ENCODE measurements around the gene WDR91. TPM values are rescaled to one million over a fixed set of nuclear protein-coding genes. Genes with fewer than 3 reads are reported as not detected.

Gene WDR91
- total and polyA plus RNA-seq, 2 donors (not counting 1 experiment from before 2014, with no cell fraction given), result 26.7 to 40.7 TPM

DNA sequence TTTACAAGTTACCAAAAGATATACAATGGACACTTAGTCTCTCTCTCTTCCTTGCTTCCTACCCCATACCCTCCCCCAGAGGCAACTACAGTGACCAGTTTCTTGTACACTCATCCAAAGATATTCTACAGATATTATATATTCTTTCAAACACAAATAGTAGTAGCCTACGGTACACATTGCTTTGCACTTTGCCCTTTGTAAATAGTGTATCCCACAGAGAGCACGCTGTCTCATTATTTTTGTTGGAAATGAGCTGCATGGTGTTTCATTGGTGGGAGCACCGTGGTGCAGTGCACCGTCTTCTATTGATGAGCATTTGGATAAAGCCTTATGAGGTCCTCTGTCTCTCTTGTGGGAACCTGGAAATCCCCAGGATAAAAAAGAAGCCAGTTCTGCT, 46.5 kb upstream of the WDR91 start:
- ChIA-PET CTCF (no interaction called here), POLR2A (no interaction called here)
- DNase-seq (no peak), ATAC-seq (ENCODE audit: low read depth) (no peak)
- H3K4me3 Mint-ChIP-seq, result no peak overlapping the region
- no peak overlapping the region for H2AFZ ChIP-seq (ENCODE audit: insufficient read depth, low read depth, low read length, poor library complexity, severe bottlenecking)
- no peaks in the 10 kb centered on the region for H3K27me3 ChIP-seq (replicated peaks in 1 of 4; ENCODE audit: control extremely low read depth in 1 of 4, control insufficient read depth in 3 of 4, insufficient read depth in 4 of 4, low read length in 3 of 4)
- no peak overlapping the region for H3K4me3 ChIP-seq (ENCODE audit: control extremely low read depth in 1 of 5, extremely low read depth in 1 of 5, insufficient read depth in 1 of 5, low read depth in 2 of 5, low read length in 4 of 5)
- no peak overlapping the region for H3K27ac Mint-ChIP-seq
- no peak overlapping the region for H3K27ac ChIP-seq (ENCODE audit: low read length in 2 of 2)
- no peak overlapping the region for H3K9ac ChIP-seq (ENCODE audit: low read length)
- WGBS (ENCODE audit: insufficient coverage), result 92% methylated on average over 3 of the region's 4 CpGs
- intact Hi-C loops (cut with micrococcal nuclease), result no loop called here
- TF ChIP-seq EZH2 (IDR thresholded peaks at IDR 0.05; ENCODE audit: borderline replicate concordance, insufficient read depth, low read depth, low read length, poor library complexity, severe bottlenecking), result no peak
- TF ChIP-seq, protein P1, sequence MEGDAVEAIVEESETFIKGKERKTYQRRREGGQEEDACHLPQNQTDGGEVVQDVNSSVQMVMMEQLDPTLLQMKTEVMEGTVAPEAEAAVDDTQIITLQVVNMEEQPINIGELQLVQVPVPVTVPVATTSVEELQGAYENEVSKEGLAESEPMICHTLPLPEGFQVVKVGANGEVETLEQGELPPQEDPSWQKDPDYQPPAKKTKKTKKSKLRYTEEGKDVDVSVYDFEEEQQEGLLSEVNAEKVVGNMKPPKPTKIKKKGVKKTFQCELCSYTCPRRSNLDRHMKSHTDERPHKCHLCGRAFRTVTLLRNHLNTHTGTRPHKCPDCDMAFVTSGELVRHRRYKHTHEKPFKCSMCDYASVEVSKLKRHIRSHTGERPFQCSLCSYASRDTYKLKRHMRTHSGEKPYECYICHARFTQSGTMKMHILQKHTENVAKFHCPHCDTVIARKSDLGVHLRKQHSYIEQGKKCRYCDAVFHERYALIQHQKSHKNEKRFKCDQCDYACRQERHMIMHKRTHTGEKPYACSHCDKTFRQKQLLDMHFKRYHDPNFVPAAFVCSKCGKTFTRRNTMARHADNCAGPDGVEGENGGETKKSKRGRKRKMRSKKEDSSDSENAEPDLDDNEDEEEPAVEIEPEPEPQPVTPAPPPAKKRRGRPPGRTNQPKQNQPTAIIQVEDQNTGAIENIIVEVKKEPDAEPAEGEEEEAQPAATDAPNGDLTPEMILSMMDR (IDR thresholded peaks at IDR 0.05), result no peak
- no peak overlapping the region for H3K4me2 ChIP-seq (replicated peaks; ENCODE audit: low read depth, low read length, poor library complexity, severe bottlenecking)
- H3K9me3 ChIP-seq (ENCODE audit: control extremely low read depth in 1 of 3, control insufficient read depth in 2 of 3, insufficient read depth in 1 of 3, low read length in 2 of 3), result peaks cover 0 to 4% (median 0%) of the 10 kb centered on the region in 3 donors
- no peaks in the 10 kb centered on the region for H3K36me3 ChIP-seq (replicated peaks in 1 of 2; ENCODE audit: control extremely low read depth in 1 of 2, control insufficient read depth in 1 of 2, extremely low read depth in 1 of 2, insufficient read depth in 2 of 2, low read length in 1 of 2)
- no peaks in the 10 kb centered on the region for H3K4me1 Mint-ChIP-seq
- peaks cover 5% of the 10 kb centered on the region for H3K27me3 Mint-ChIP-seq
- no peaks in the 10 kb centered on the region for H3K4me1 ChIP-seq (ENCODE audit: control insufficient read depth in 2 of 2, insufficient read depth in 2 of 2, low read length in 2 of 2)
- H3K9me3 Mint-ChIP-seq (ENCODE audit: insufficient read depth), result no peaks in the 10 kb centered on the region
- no peaks in the 10 kb centered on the region for H3K79me2 ChIP-seq (ENCODE audit: control insufficient read depth, insufficient read depth, low read length)
- no peaks in the 10 kb centered on the region for H4K20me1 ChIP-seq (ENCODE audit: control insufficient read depth, insufficient read depth, low read length, poor library complexity, severe bottlenecking)

DNA sequence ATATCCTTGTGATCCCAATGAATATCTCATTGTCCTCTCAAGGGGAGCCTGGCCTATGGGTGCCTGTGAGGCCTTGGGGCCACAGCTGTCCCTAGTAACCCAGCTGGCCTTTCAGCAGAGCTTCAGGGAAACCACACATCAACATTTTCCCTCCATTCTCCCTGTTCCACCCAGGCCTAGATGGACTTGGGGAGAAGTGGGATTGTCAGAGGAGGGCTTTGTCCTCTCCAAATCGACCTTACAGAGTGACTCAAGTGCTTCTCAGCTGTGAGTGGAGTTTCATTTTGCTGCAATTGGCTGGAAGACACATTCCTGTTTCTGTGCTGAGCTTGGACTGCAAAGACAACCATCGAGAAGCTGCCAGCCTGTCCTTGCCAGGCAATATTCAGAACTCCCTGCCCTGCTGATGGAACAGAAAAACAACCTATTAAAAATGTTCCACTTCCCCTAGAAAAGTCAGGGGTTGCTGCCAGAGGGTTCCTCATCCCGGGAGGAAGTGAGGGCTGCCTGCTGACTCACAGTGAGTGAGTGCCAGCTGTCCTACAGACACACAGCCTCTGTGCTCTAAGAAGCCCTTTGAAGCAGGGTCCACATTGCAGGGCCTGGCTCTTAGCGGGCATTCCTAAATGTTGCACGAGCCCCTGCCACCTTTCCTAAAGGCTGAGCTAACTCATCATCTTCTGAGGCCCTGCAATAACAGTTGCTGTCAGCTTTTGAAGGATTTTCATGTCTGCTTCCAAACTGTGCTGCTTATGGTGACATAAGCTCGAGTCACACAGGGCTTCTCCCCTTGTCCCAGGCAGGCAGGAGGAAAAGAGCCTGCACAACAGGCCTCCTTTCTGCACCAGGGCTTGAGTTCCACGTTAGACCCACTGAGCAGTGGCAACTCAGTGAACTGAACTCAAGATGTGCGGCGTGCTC, 42.8 kb upstream of the WDR91 start:
- Mint-ChIP-seq H3K27me3 (no peaks in the 10 kb centered on the region), H3K4me3 (no peak overlapping the region), H3K27ac (no peak overlapping the region), H3K4me1 (no peaks in the 10 kb centered on the region), H3K9me3 (ENCODE audit: insufficient read depth) (no peaks in the 10 kb centered on the region)
- WGBS (ENCODE audit: insufficient coverage), result 30% methylated on average over 9 of the region's 9 CpGs
- H3K27ac ChIP-seq (ENCODE audit: low read length in 2 of 2), result no peak overlapping the region
- H3K79me2 ChIP-seq (ENCODE audit: control insufficient read depth, insufficient read depth, low read length), result no peaks in the 10 kb centered on the region
- H4K20me1 ChIP-seq (ENCODE audit: control insufficient read depth, insufficient read depth, low read length, poor library complexity, severe bottlenecking), result no peaks in the 10 kb centered on the region
- peaks cover 0 to 2% (median 0%) of the 10 kb centered on the region in 4 experiments for H3K27me3 ChIP-seq (replicated peaks in 1 of 4; ENCODE audit: control extremely low read depth in 1 of 4, control insufficient read depth in 3 of 4, insufficient read depth in 4 of 4, low read length in 3 of 4)
- no peak overlapping the region for H2AFZ ChIP-seq (ENCODE audit: insufficient read depth, low read depth, low read length, poor library complexity, severe bottlenecking)
- ChIA-PET POLR2A (no interaction called here), CTCF (interaction anchor here (0.7 to 1.5 kb wide), 3 partner anchors 10 to 20 kb away, joined by 3 to 5 read pairs (median 4); no protein-coding TSS in a partner anchor)
- H3K4me3 ChIP-seq (ENCODE audit: control extremely low read depth in 1 of 5, extremely low read depth in 1 of 5, insufficient read depth in 1 of 5, low read depth in 2 of 5, low read length in 4 of 5), result no peak overlapping the region
- H3K4me1 ChIP-seq (ENCODE audit: control insufficient read depth in 2 of 2, insufficient read depth in 2 of 2, low read length in 2 of 2), result no peaks in the 10 kb centered on the region
- no peaks in the 10 kb centered on the region for H3K36me3 ChIP-seq (replicated peaks in 1 of 2; ENCODE audit: control extremely low read depth in 1 of 2, control insufficient read depth in 1 of 2, extremely low read depth in 1 of 2, insufficient read depth in 2 of 2, low read length in 1 of 2)
- H3K9ac ChIP-seq (ENCODE audit: low read length), result no peak overlapping the region
- no peak for DNase-seq
- intact Hi-C loops (cut with micrococcal nuclease), result no loop called here
- TF ChIP-seq, protein P1 (IDR thresholded peaks at IDR 0.05), result no peak
- TF ChIP-seq EZH2 (IDR thresholded peaks at IDR 0.05; ENCODE audit: borderline replicate concordance, insufficient read depth, low read depth, low read length, poor library complexity, severe bottlenecking), result no peak
- no peaks in the 10 kb centered on the region for H3K9me3 ChIP-seq (ENCODE audit: control extremely low read depth in 1 of 3, control insufficient read depth in 2 of 3, insufficient read depth in 1 of 3, low read length in 2 of 3)
- no peak overlapping the region for H3K4me2 ChIP-seq (replicated peaks; ENCODE audit: low read depth, low read length, poor library complexity, severe bottlenecking)
- ATAC-seq (ENCODE audit: low read depth), result no peak
